GM12864 (cell line): ENCODE results near the gene PTGER3.

Experiments used
- DNase-seq: peaks from one replicate; pipeline ENCODE4 v3.0.0-alpha.2; 2011; ENCODE audit warnings: low read depth
- H3K4me3 ChIP-seq: 2 replicates; pipeline ENCODE4 v1.5.1; 2011; ENCODE audit warnings: mild to moderate bottlenecking, low read depth, low read length, control low read depth
- TF ChIP-seq, protein P1 (sequence below): IDR thresholded peaks from 2 replicates; pipeline ENCODE4 v1.5.1; 2011; ENCODE audit warnings: low read depth, mild to moderate bottlenecking, moderate library complexity, low read length, control low read depth, inconsistent platforms; ENCODE audit errors: missing control alignments

PTGER3 gene

DNA sequence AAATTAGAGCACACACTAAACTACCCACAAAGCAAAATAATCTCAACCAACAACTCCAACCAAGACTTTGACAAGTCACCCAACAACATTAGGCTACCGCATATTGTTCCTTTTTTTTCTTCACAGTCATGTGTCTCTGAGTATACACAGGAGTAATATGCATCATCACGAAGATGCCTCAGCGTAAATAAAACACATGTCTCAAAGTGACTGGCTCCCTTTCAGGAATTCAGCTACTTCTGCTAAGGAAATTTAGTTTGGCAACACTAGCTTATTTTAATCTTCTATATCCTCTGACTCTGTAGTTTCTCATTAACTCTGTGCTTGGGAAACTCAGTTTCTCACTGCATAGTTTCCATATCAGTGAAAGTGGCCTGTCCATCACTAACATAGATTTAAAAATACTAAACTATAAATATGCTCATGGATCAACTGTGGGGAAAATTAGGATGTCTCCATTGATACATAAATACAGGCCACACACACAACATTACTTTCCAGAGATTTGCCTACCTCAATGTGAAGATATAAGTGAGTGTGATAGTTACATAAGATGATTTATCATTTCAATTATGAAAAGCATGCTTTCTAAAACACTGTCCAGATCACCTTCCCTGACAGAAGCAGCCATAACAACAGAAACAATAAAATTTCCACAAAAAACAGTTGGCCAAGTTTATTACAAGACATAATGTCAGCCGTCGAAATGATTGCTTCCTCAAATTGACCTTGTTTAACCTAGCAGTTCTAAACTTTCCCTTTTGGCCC lies 113.2 kb downstream of the PTGER3 start:
- DNase-seq: no peak
- H3K4me3 ChIP-seq: no peak overlapping the region
- TF ChIP-seq, protein P1, sequence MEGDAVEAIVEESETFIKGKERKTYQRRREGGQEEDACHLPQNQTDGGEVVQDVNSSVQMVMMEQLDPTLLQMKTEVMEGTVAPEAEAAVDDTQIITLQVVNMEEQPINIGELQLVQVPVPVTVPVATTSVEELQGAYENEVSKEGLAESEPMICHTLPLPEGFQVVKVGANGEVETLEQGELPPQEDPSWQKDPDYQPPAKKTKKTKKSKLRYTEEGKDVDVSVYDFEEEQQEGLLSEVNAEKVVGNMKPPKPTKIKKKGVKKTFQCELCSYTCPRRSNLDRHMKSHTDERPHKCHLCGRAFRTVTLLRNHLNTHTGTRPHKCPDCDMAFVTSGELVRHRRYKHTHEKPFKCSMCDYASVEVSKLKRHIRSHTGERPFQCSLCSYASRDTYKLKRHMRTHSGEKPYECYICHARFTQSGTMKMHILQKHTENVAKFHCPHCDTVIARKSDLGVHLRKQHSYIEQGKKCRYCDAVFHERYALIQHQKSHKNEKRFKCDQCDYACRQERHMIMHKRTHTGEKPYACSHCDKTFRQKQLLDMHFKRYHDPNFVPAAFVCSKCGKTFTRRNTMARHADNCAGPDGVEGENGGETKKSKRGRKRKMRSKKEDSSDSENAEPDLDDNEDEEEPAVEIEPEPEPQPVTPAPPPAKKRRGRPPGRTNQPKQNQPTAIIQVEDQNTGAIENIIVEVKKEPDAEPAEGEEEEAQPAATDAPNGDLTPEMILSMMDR: no peak

DNA sequence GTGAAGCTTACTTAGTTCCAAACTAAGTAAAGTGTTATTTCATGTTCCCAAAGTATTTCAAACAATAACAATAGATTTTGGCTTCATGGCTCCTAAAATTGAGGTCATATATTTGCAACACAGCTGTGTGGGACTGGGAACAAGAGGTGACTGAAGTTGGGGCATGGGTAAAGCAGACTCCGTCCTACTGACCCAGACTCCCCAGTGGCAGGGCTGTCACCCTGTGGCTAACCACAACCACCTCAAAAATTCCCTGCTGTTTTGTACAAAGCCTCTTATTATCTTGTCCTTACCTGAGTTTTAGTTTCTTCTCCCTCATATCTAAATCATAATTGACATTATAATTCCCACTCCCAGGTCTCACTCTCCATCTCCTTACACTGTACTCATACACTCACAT lies 117.6 kb downstream of the PTGER3 start:
- DNase-seq: no peak
- TF ChIP-seq, protein P1: no peak
- no peak overlapping the region for H3K4me3 ChIP-seq

DNA sequence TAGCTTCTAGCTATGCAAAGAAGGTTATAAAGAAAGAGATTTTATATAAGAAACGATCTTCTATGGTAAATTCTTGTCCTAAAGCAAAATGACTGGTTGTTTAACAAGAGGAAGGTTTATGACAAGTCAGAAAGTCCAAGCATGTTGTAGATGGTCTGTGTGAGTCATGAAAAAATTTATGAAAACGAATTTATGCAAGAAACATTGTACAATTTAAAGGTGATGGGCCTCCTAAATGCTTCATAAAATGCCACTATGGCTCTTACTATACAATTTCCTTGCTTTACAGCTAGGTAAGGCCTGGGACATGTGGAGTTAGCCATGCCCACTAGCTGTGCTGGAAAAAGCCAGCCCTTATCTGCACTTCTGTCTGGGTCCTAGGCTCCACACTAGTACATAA lies 125.4 kb downstream of the PTGER3 start:
- H3K4me3 ChIP-seq: no peak overlapping the region
- TF ChIP-seq, protein P1: no peak
- DNase-seq: no peak
